GM23338 (cell line): ENCODE measurements around the gene PKD1.

Experiments used
- CREB1 ChIP-seq: fragments of 250-450 bp; sonication (Bioruptor Pico); IDR thresholded peaks from 2 replicates; pipeline ENCODE4 v1.5.0; 2020; ENCODE audit warnings: low read depth, mild to moderate bottlenecking, moderate library complexity
- EZH2 ChIP-seq: fragments of 200-600 bp; sonication (generic); IDR thresholded peaks from one replicate; pipeline ENCODE4 v1.8.0; 2017; ENCODE audit warnings: antibody characterized with exemption, mild to moderate bottlenecking, low read depth; ENCODE audit not compliant: unreplicated experiment
- POLR2AphosphoS5 ChIP-seq: IDR thresholded peaks from 2 replicates; pipeline ENCODE4 v1.6.1; 2016; ENCODE audit warnings: antibody characterized with exemption, low read depth
- REST ChIP-seq: IDR thresholded peaks from one replicate; pipeline ENCODE4 v1.6.1; 2018; ENCODE audit warnings: antibody characterized with exemption; ENCODE audit not compliant: unreplicated experiment
- TF ChIP-seq, protein P1 (sequence below), 2 experiments: fragments of 200-600 bp in 1 of 2; sonication (generic) in 1 of 2; conservative IDR thresholded peaks; 2 replicates each; pipeline versions ENCODE4 v1.5.1 to v1.6.1; 2016 to 2017; ENCODE audit warnings: antibody characterized with exemption in 2 of 2, low read depth in 2 of 2, mild to moderate bottlenecking in 2 of 2, moderate library complexity in 1 of 2

GRCh38 chr16:2170080-2170479, 34.4 kb upstream of the PKD1 start:
- TF ChIP-seq, protein P1, sequence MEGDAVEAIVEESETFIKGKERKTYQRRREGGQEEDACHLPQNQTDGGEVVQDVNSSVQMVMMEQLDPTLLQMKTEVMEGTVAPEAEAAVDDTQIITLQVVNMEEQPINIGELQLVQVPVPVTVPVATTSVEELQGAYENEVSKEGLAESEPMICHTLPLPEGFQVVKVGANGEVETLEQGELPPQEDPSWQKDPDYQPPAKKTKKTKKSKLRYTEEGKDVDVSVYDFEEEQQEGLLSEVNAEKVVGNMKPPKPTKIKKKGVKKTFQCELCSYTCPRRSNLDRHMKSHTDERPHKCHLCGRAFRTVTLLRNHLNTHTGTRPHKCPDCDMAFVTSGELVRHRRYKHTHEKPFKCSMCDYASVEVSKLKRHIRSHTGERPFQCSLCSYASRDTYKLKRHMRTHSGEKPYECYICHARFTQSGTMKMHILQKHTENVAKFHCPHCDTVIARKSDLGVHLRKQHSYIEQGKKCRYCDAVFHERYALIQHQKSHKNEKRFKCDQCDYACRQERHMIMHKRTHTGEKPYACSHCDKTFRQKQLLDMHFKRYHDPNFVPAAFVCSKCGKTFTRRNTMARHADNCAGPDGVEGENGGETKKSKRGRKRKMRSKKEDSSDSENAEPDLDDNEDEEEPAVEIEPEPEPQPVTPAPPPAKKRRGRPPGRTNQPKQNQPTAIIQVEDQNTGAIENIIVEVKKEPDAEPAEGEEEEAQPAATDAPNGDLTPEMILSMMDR (conservative IDR thresholded peaks at IDR 0.05; ENCODE audit: low read depth in 2 of 2) = no peak
- TF ChIP-seq POLR2AphosphoS5 = no peak
- TF ChIP-seq CREB1 (CRISPR knock-in tag) = no peak
- no peak for TF ChIP-seq REST
- TF ChIP-seq EZH2 = no peak
